ENCODE data around the gene AVL9. TPM values are rescaled to one million over a fixed set of nuclear protein-coding genes. Genes with fewer than 3 reads are reported as not detected.
"Not testable (repeated sequence)": the region's sequence is repeated elsewhere in the genome, so short reads cannot be mapped to it uniquely, and the experiment has no call there.

The AVL9 gene
- total RNA-seq, 1 experiment from 2014 or later = 36.1 TPM

DNA sequence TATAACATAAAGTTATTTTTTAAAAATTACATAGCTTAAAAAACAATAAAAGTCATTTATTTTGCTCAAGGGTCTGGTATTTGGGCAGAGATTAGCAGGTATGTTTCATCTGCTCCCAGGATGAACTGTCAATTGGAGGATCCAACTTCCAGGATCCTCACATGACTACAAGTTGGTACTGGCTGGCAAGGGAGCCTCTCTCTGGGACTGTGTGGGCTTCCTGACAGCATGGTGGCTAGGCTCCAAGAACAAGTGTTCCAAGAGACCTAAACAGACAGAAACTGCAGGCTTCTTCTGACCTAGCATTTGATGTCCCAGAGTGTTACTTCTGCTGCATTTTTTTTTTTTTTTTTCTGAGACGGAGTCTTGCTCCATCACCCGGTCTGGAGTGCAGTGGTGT lies 107.2 kb downstream of the AVL9 start:
- DNase-seq (ENCODE audit: low spot score) = no peak
- BruUV-seq (replicated peaks) = no TSS peak
- peaks cover 4% of the 10 kb centered on the region for H3K9me3 ChIP-seq (ENCODE audit: low read depth, low read length, poor library complexity, severe bottlenecking)
- TF ChIP-seq, protein P1, sequence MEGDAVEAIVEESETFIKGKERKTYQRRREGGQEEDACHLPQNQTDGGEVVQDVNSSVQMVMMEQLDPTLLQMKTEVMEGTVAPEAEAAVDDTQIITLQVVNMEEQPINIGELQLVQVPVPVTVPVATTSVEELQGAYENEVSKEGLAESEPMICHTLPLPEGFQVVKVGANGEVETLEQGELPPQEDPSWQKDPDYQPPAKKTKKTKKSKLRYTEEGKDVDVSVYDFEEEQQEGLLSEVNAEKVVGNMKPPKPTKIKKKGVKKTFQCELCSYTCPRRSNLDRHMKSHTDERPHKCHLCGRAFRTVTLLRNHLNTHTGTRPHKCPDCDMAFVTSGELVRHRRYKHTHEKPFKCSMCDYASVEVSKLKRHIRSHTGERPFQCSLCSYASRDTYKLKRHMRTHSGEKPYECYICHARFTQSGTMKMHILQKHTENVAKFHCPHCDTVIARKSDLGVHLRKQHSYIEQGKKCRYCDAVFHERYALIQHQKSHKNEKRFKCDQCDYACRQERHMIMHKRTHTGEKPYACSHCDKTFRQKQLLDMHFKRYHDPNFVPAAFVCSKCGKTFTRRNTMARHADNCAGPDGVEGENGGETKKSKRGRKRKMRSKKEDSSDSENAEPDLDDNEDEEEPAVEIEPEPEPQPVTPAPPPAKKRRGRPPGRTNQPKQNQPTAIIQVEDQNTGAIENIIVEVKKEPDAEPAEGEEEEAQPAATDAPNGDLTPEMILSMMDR (conservative IDR thresholded peaks at IDR 0.05; ENCODE audit: low read depth, low read length) = no peak
- TF ChIP-seq EZH2 (IDR thresholded peaks at IDR 0.05; ENCODE audit: borderline replicate concordance, low read depth, low read length, poor library complexity, severe bottlenecking) = no peak
- intact Hi-C loops (cut with micrococcal nuclease; ENCODE audit: unreplicated experiment) = no loop called here
- no peaks in the 10 kb centered on the region for H3K4me1 ChIP-seq (ENCODE audit: insufficient read depth, low read length, poor library complexity, severe bottlenecking)
- H3K27ac ChIP-seq (ENCODE audit: low read depth, low read length, poor library complexity, severe bottlenecking) = no peak overlapping the region
- no peaks in the 10 kb centered on the region for H3K36me3 ChIP-seq (ENCODE audit: insufficient read depth, low read length, poor library complexity, severe bottlenecking)
- ChIA-PET CTCF (no interaction called here), POLR2A (ENCODE audit: low non-redundant PET) (no interaction called here)
- H3K27me3 ChIP-seq (replicated peaks; ENCODE audit: insufficient read depth, low read depth, low read length, poor library complexity) = no peaks in the 10 kb centered on the region
- no peak overlapping the region for H3K4me3 ChIP-seq (ENCODE audit: low read depth, low read length, poor library complexity, severe bottlenecking)

DNA sequence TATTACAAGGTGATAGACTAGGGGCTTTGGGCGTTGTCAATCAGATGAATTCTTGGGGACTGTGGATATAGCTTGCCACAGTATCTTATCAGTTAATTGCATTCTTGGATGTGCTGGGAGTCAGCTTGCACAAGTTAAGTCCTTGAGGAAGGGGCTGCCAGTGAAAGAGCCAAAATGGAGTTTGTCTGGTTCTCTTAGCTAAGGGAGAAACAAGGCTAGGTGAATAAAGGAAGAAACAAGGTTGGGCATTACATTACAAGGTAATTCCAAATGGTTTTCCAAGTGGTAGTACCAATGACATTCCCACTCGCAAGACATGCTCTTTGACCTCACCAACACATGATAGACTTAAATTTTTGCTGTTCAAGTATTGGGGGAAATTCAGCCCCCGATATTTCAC lies 108.2 kb downstream of the AVL9 start:
- POLR2A ChIA-PET (ENCODE audit: low non-redundant PET); H3K4me1 ChIP-seq (ENCODE audit: insufficient read depth, low read length, poor library complexity, severe bottlenecking); H3K27ac ChIP-seq (ENCODE audit: low read depth, low read length, poor library complexity, severe bottlenecking); BruUV-seq (replicated peaks); H3K27me3 ChIP-seq (replicated peaks; ENCODE audit: insufficient read depth, low read depth, low read length, poor library complexity); CTCF ChIA-PET; H3K36me3 ChIP-seq (ENCODE audit: insufficient read depth, low read length, poor library complexity, severe bottlenecking); H3K4me3 ChIP-seq (ENCODE audit: low read depth, low read length, poor library complexity, severe bottlenecking); DNase-seq (ENCODE audit: low spot score); H3K9me3 ChIP-seq (ENCODE audit: low read depth, low read length, poor library complexity, severe bottlenecking): not testable (repeated sequence)
- intact Hi-C loops (cut with micrococcal nuclease; ENCODE audit: unreplicated experiment) = loop anchor here (1.0 kb wide), 1 partner anchor 17 kb away; no protein-coding TSS in a partner anchor

DNA sequence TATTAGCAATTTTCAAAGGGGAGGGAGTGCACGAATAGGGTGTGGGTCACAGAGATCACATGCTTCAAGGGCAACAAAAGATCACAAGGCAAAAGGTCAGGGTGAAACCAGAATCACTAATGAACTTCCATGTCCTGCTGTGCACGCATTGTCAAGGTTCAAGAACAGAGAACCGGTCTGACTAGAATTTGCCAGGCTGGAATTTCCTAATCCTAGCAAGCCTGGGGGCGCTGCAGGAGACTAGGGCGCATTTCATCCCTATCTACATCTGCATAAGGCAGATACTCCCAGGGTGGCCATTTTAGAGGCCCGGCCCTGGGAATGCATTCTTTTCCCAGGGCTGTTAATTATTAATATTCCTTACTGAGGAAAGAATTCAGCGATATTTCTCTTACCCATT lies 108.8 kb downstream of the AVL9 start:
- POLR2A ChIA-PET (ENCODE audit: low non-redundant PET); H3K27me3 ChIP-seq (replicated peaks; ENCODE audit: insufficient read depth, low read depth, low read length, poor library complexity); DNase-seq (ENCODE audit: low spot score); H3K27ac ChIP-seq (ENCODE audit: low read depth, low read length, poor library complexity, severe bottlenecking); H3K36me3 ChIP-seq (ENCODE audit: insufficient read depth, low read length, poor library complexity, severe bottlenecking); H3K9me3 ChIP-seq (ENCODE audit: low read depth, low read length, poor library complexity, severe bottlenecking); CTCF ChIA-PET; intact Hi-C loops (cut with micrococcal nuclease; ENCODE audit: unreplicated experiment); BruUV-seq (replicated peaks); H3K4me1 ChIP-seq (ENCODE audit: insufficient read depth, low read length, poor library complexity, severe bottlenecking); H3K4me3 ChIP-seq (ENCODE audit: low read depth, low read length, poor library complexity, severe bottlenecking): not testable (repeated sequence)

DNA sequence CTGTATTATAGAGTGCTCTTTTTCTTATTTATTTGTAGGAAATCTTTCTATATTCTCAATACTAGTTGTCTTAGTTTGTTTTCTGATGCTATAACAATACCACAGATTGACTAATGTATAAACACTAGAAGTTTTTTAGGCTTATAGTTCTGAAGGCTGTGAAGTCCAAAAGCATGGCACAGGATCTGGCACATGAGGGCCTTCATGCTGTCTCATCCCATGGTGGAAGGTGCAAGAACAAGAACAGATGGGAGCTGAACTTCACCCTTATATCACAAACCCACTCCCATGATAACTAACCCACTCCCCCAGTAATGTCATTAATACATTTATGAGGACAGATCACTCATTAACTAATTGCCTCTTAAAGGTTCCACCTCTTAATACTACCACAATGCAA lies 109.7 kb downstream of the AVL9 start:
- no peak for DNase-seq (ENCODE audit: low spot score)
- no peaks in the 10 kb centered on the region for H3K4me1 ChIP-seq (ENCODE audit: insufficient read depth, low read length, poor library complexity, severe bottlenecking)
- H3K9me3 ChIP-seq (ENCODE audit: low read depth, low read length, poor library complexity, severe bottlenecking) = peaks cover 4% of the 10 kb centered on the region
- no TSS peak for BruUV-seq (replicated peaks)
- intact Hi-C loops (cut with micrococcal nuclease; ENCODE audit: unreplicated experiment) = no loop called here
- H3K27ac ChIP-seq (ENCODE audit: low read depth, low read length, poor library complexity, severe bottlenecking) = no peak overlapping the region
- no peaks in the 10 kb centered on the region for H3K27me3 ChIP-seq (replicated peaks; ENCODE audit: insufficient read depth, low read depth, low read length, poor library complexity)
- H3K36me3 ChIP-seq (ENCODE audit: insufficient read depth, low read length, poor library complexity, severe bottlenecking) = no peaks in the 10 kb centered on the region
- TF ChIP-seq EZH2 (IDR thresholded peaks at IDR 0.05; ENCODE audit: borderline replicate concordance, low read depth, low read length, poor library complexity, severe bottlenecking) = no peak
- TF ChIP-seq, protein P1 (conservative IDR thresholded peaks at IDR 0.05; ENCODE audit: low read depth, low read length) = no peak
- no peak overlapping the region for H3K4me3 ChIP-seq (ENCODE audit: low read depth, low read length, poor library complexity, severe bottlenecking)
- CTCF ChIA-PET = no interaction called here
- POLR2A ChIA-PET (ENCODE audit: low non-redundant PET) = no interaction called here
